ENCODE data around the gene RNF181.

RNF181 gene

DNA sequence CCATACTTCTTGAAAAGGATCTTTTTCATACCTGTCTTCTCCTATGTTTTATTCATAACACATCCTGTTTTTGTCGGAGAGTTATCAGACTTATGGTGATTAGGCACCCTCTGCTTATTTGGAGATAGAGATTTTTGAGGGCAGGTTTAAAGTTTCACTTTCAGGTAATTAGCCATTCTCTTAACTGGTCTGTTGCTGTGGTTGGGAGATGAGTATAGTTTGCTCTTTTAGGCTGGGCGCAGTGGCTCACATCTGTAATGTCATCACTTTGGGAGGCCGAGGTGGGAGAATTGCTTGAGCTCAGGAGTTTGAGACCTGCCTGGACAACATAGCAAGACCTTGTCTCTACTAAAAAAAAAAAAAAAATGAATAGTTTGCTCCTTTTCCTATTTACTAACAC, 47.2 kb downstream of the RNF181 start:
- no peaks in the 10 kb centered on the region for H3K9me3 ChIP-seq
- no peak overlapping the region for H3K4me3 ChIP-seq (ENCODE audit: low read depth in 1 of 2, low read length in 1 of 2)
- no peaks in the 10 kb centered on the region for H3K27me3 ChIP-seq
- no peaks in the 10 kb centered on the region for H3K4me1 ChIP-seq (ENCODE audit: control insufficient read depth in 1 of 2, insufficient read depth in 1 of 2, low read depth in 1 of 2, low read length in 1 of 2)
- TF ChIP-seq, protein P1, sequence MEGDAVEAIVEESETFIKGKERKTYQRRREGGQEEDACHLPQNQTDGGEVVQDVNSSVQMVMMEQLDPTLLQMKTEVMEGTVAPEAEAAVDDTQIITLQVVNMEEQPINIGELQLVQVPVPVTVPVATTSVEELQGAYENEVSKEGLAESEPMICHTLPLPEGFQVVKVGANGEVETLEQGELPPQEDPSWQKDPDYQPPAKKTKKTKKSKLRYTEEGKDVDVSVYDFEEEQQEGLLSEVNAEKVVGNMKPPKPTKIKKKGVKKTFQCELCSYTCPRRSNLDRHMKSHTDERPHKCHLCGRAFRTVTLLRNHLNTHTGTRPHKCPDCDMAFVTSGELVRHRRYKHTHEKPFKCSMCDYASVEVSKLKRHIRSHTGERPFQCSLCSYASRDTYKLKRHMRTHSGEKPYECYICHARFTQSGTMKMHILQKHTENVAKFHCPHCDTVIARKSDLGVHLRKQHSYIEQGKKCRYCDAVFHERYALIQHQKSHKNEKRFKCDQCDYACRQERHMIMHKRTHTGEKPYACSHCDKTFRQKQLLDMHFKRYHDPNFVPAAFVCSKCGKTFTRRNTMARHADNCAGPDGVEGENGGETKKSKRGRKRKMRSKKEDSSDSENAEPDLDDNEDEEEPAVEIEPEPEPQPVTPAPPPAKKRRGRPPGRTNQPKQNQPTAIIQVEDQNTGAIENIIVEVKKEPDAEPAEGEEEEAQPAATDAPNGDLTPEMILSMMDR (IDR thresholded peaks at IDR 0.05) = no peak
- H3K27ac ChIP-seq = no peak overlapping the region
- peaks cover 98% of the 10 kb centered on the region for H3K36me3 ChIP-seq

DNA sequence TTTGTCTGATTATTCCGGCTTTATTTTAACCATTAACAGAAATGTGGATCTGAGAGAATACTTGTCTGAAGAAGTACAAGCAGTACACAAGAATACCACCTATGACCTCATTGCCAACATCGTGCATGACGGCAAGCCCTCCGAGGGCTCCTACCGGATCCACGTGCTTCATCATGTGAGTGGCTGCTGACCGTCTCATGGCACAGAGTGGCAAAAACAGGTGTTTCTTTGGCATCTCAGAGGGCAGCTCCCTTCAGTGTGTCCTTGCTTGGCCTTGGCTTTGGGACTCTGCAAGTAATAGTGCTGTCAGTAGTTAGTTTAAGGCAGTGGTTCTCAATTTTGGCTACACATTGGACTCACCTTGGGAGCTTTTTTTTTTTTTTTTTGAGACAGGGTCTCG, 49.4 kb downstream of the RNF181 start:
- no peaks in the 10 kb centered on the region for H3K9me3 ChIP-seq
- no peaks in the 10 kb centered on the region for H3K27me3 ChIP-seq
- H3K27ac ChIP-seq = no peak overlapping the region
- no peaks in the 10 kb centered on the region for H3K4me1 ChIP-seq (ENCODE audit: control insufficient read depth in 1 of 2, insufficient read depth in 1 of 2, low read depth in 1 of 2, low read length in 1 of 2)
- TF ChIP-seq, protein P1 (IDR thresholded peaks at IDR 0.05) = no peak
- H3K4me3 ChIP-seq (ENCODE audit: low read depth in 1 of 2, low read length in 1 of 2) = no peak overlapping the region
- H3K36me3 ChIP-seq = peaks cover 98% of the 10 kb centered on the region

DNA sequence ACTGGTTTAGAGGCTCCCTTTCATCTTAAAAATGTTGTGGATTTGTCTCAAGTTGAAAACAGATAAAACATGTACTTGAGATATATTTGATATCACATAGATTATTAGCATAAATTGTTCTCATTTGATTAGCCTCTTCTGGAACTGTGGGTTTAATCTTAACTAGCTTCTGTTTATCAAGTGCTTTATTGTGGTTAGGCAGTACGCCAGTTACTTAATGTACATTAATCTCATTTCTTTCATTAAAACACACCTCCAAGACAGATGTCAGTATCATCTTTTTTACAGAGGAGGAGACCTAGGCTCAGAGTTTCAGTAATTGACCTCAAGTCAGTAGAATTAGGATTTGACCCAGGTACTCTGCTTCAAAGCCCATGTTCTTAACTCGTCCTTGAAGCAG, 50.6 kb downstream of the RNF181 start:
- Histone ChIP-seq H3K36me3 (peaks cover 100% of the 10 kb centered on the region), H3K27ac (no peak overlapping the region), H3K4me1 (ENCODE audit: control insufficient read depth in 1 of 2, insufficient read depth in 1 of 2, low read depth in 1 of 2, low read length in 1 of 2) (no peaks in the 10 kb centered on the region), H3K9me3 (no peaks in the 10 kb centered on the region), H3K27me3 (no peaks in the 10 kb centered on the region), H3K4me3 (ENCODE audit: low read depth in 1 of 2, low read length in 1 of 2) (no peak overlapping the region)
- TF ChIP-seq, protein P1 (IDR thresholded peaks at IDR 0.05) = no peak
